Ramos (cell line): ENCODE results near the gene HSF2.

Experiments used
- in situ Hi-C: fragments of 300-500 bp; cut with MboI; formaldehyde crosslinking; loops from one replicate; pipeline ENCODE4 v1.14.3; 2022; ENCODE audit warnings: low sequenced_read_pairs; ENCODE audit not compliant: unreplicated experiment

The HSF2 gene

GRCh38 chr6:122399348-122400120 lies at the start of gene HSF2:
Gene HSF2, plus strand, starts transcription at chr6:122399652. Its CDS starts 86 bp downstream, at chr6:122399738.
- in situ Hi-C loops = no loop called here

GRCh38 chr6:122352981-122353664 lies 46.3 kb upstream of the HSF2 start:
- in situ Hi-C loops = no loop called here

- in situ Hi-C loops = no loop called here
Observed at GRCh38 chr6:122360809-122361208, 38.6 kb upstream of the HSF2 start.

- in situ Hi-C loops = no loop called here
Observed at GRCh38 chr6:122361314-122361979, 38.0 kb upstream of the HSF2 start.

- in situ Hi-C loops = no loop called here
Observed at GRCh38 chr6:122363769-122364483, 35.5 kb upstream of the HSF2 start.

- in situ Hi-C loops = no loop called here
Observed at GRCh38 chr6:122365775-122366403, 33.6 kb upstream of the HSF2 start.

GRCh38 chr6:122367171-122367570 lies 32.3 kb upstream of the HSF2 start:
- in situ Hi-C loops = no loop called here

- in situ Hi-C loops = no loop called here
Observed at GRCh38 chr6:122369536-122369935, 29.9 kb upstream of the HSF2 start.

- in situ Hi-C loops = no loop called here
Observed at GRCh38 chr6:122372647-122373046, 26.8 kb upstream of the HSF2 start.

GRCh38 chr6:122374307-122374706 lies 25.1 kb upstream of the HSF2 start:
- in situ Hi-C loops = no loop called here

- in situ Hi-C loops = no loop called here
Observed at GRCh38 chr6:122376246-122376645, 23.2 kb upstream of the HSF2 start.

GRCh38 chr6:122381494-122382265 lies 17.8 kb upstream of the HSF2 start:
- in situ Hi-C loops = no loop called here

GRCh38 chr6:122385857-122386612 lies 13.4 kb upstream of the HSF2 start:
- in situ Hi-C loops = no loop called here

GRCh38 chr6:122388945-122389344 lies 10.5 kb upstream of the HSF2 start:
- in situ Hi-C loops = no loop called here

- in situ Hi-C loops = no loop called here
Observed at GRCh38 chr6:122389704-122390372, 9.6 kb upstream of the HSF2 start.

GRCh38 chr6:122392564-122393350 lies 6.7 kb upstream of the HSF2 start:
- in situ Hi-C loops = no loop called here

- in situ Hi-C loops = no loop called here
Observed at GRCh38 chr6:122393351-122393896, 6.0 kb upstream of the HSF2 start.
